K562 (cell line): ENCODE measurements around the gene PODXL2. TPM values are rescaled to one million over a fixed set of nuclear protein-coding genes. Genes with fewer than 3 reads are reported as not detected.

ENCODE experiments used
- ATAC-seq: fragments of 200-7000 bp; cut with Tn5 transposase; 3 replicates; pipeline ENCODE4 v1.9.1; 2020; ENCODE audit warnings: moderate library complexity
- BruUV-seq: library from RNA; stranded (reverse); fragments of 400-500 nt; replicated peaks from 2 replicates; lab custom pipeline; 2021; lab: Mats Ljungman, UMichigan
- CTCF ChIA-PET: fragments of 300-600 bp; formaldehyde crosslinking; extraction: SDS; loops from one replicate; lab custom pipeline; 2021; ENCODE audit warnings: low intra/inter-chr PET ratio; lab: Yijun Ruan, JAX
- POLR2A ChIA-PET: fragments of 300-600, 350-650 bp; sonication (Branson Sonifier 250); formaldehyde crosslinking; extraction: SDS; loops from one replicate; lab custom pipeline; 2021; ENCODE audit warnings: antibody characterized with exemption, inconsistent platforms; lab: Yijun Ruan, JAX
- DNase-seq, 4 experiments: peaks; one replicate each; pipeline versions ENCODE4 v3.0.0 to v3.0.0-alpha.2; 2011 to 2018; ENCODE audit warnings: low spot score in 3 of 4, mixed read lengths in 3 of 4; ENCODE audit errors: extremely low read depth in 1 of 4
- FAIRE-seq: peaks from 2 replicates; lab custom pipeline; 2011; peaks lifted over from hg19 to GRCh38; lab: Jason Lieb, UNC
- H2AFZ ChIP-seq: 2 replicates; pipeline ENCODE4 v1.6.0; 2011; ENCODE audit warnings: low read depth, low read length, control low read depth, inconsistent platforms
- H3K27ac ChIP-seq: fragments of 200-600 bp; 3 replicates; pipeline ENCODE4 v1.8.0; 2011; ENCODE audit warnings: low read depth, mild to moderate bottlenecking, control low read depth, inconsistent platforms, low read length, moderate library complexity, mixed read lengths; ENCODE audit errors: extremely low read depth
- H3K27me3 ChIP-seq, 2 experiments: fragments of 300-600 bp in 1 of 2; 2 replicates in 1 of 2; 3 replicates in 1 of 2; pipeline versions ENCODE4 v1.6.0 to v1.8.0; 2011; ENCODE audit warnings: inconsistent platforms in 2 of 2, low read length in 2 of 2, mild to moderate bottlenecking in 1 of 2, mixed read lengths in 1 of 2, moderate library complexity in 1 of 2; ENCODE audit not compliant: control insufficient read depth in 2 of 2, insufficient read depth in 2 of 2
- H3K36me3 ChIP-seq: fragments of 300-600 bp; 3 replicates; pipeline ENCODE4 v1.8.0; 2011; ENCODE audit warnings: mild to moderate bottlenecking, low read length, inconsistent platforms; ENCODE audit not compliant: control insufficient read depth, insufficient read depth
- H3K4me1 ChIP-seq, 2 experiments: fragments of 200-600 bp in 1 of 2; replicated peaks in 1 of 2; 2 replicates in 1 of 2; 3 replicates in 1 of 2; pipeline versions ENCODE4 v1.5.1 to v1.8.0; 2011; ENCODE audit warnings: inconsistent platforms in 2 of 2, low read length in 2 of 2, mild to moderate bottlenecking in 1 of 2, mixed read lengths in 1 of 2, moderate library complexity in 1 of 2; ENCODE audit not compliant: control insufficient read depth in 2 of 2, insufficient read depth in 2 of 2
- H3K4me2 ChIP-seq: 2 replicates; pipeline ENCODE4 v1.6.1; 2011; ENCODE audit warnings: low read length, control low read depth, inconsistent platforms, mixed read lengths; ENCODE audit not compliant: insufficient read depth
- H3K4me3 ChIP-seq: fragments of 200-600 bp; sonication (generic), shearing (Covaris generic); 2 replicates; pipeline ENCODE4 v1.5.1; 2016; ENCODE audit warnings: control low read depth, inconsistent platforms
- H3K79me2 ChIP-seq: fragments of 200-600 bp; 3 replicates; pipeline ENCODE4 v1.8.0; 2011; ENCODE audit warnings: low read length, inconsistent platforms; ENCODE audit not compliant: control insufficient read depth, insufficient read depth
- H3K9ac ChIP-seq, 2 experiments: 2 replicates each; pipeline versions ENCODE4 v1.6.0 to v1.6.1; 2011; ENCODE audit warnings: low read depth in 2 of 2, low read length in 2 of 2, control low read depth in 1 of 2, inconsistent platforms in 1 of 2, mild to moderate bottlenecking in 1 of 2, mixed read lengths in 1 of 2; ENCODE audit not compliant: insufficient read depth in 1 of 2
- H3K9me1 ChIP-seq: one replicate; pipeline ENCODE4 v1.6.0; 2011; ENCODE audit warnings: inconsistent platforms, mild to moderate bottlenecking, low read length, moderate library complexity; ENCODE audit not compliant: control insufficient read depth, insufficient read depth
- H3K9me3 ChIP-seq: replicated peaks from 2 replicates; pipeline ENCODE4 v1.5.1; 2011; ENCODE audit warnings: low read depth, low read length, inconsistent platforms; ENCODE audit not compliant: control insufficient read depth, insufficient read depth
- H4K20me1 ChIP-seq: replicated peaks from 2 replicates; pipeline ENCODE4 v1.6.1; 2011; ENCODE audit warnings: low read length, inconsistent platforms, mixed read lengths; ENCODE audit not compliant: control insufficient read depth, insufficient read depth
- BCL6 ChIP-seq: fragments of 250-450 bp; sonication (Bioruptor Pico); IDR thresholded peaks from 2 replicates; pipeline ENCODE4 v1.4.0; 2020
- KLF6 ChIP-seq: fragments of 250-450 bp; sonication (Bioruptor Pico); IDR thresholded peaks from 2 replicates; pipeline ENCODE4 v1.4.0; 2020; ENCODE audit warnings: mild to moderate bottlenecking, moderate library complexity, borderline replicate concordance
- POLR2G ChIP-seq: fragments of 200-400 bp; formaldehyde crosslinking; IDR thresholded peaks from 2 replicates; pipeline ENCODE4 v1.6.1; 2017; ENCODE audit warnings: low read depth, mild to moderate bottlenecking, antibody characterized with exemption, low read length, moderate library complexity
- RBFOX2 ChIP-seq: fragments of 200-400 bp; formaldehyde crosslinking; IDR thresholded peaks from 2 replicates; pipeline ENCODE4 v1.6.1; 2017; ENCODE audit warnings: low read depth, mild to moderate bottlenecking, low read length, moderate library complexity
- WGBS: fragments of 100-300 bp; shearing (Covaris generic); methylation state at CpG from one replicate; pipeline ENCODE4 v1.1.6; 2016; ENCODE audit warnings: low coverage, mixed read lengths; ENCODE audit not compliant: insufficient coverage; ENCODE audit errors: missing lambda C conversion rate; 5-methylcytosine and 5-hydroxymethylcytosine counted together
- in situ Hi-C: fragments of 300-500 bp; cut with MboI; formaldehyde crosslinking; loops from 4 replicates; pipeline ENCODE4 v1.15.0; 2018; ENCODE audit warnings: inconsistent platforms, mixed read lengths
- intact Hi-C: fragments of 100-400 bp; cut with micrococcal nuclease; formaldehyde crosslinking; loops from 2 replicates; pipeline ENCODE4 v1.14.2; 2022
- polyA plus RNA-seq, 8 experiments: library from polyadenylated mRNA; depleted of rRNA in 4 of 8; stranded (reverse) in 5 of 8; unstranded in 3 of 8; fragments of >200 nt; fragmentation: Nextera tagmentation in 2 of 8; fragmentation: Illumina TruSeq in 1 of 8; extraction: Ambion mirVana in 2 of 8; extraction: Trizol in 1 of 8; gene quantifications; 2 replicates each; pipeline versions ENCODE4 v1.2.1 to v1.2.3, GENCODE V29; 2011 to 2014; ENCODE audit warnings: inconsistent platforms in 1 of 8, missing spikeins in 1 of 8
- total RNA-seq, 7 experiments: library from RNA; depleted of rRNA in 6 of 7; stranded (reverse); fragments of >200 nt in 6 of 7; fragmentation: Illumina TruSeq in 2 of 7; extraction: Trizol in 2 of 7; gene quantifications; 2 replicates each; pipeline versions ENCODE4 v1.2.1 to v1.2.3, GENCODE V29; 2011 to 2021; ENCODE audit warnings: low replicate concordance in 1 of 7

The PODXL2 gene
- total and polyA plus RNA-seq, 9 of the 15 experiments (the other 6 are each of a cell fraction or from before 2014, with no cell fraction given): 0.03 to 52.5 (median 21.9) TPM

- Histone ChIP-seq H2AFZ (no peak overlapping the region), H3K4me3 (no peak overlapping the region), H4K20me1 (no peaks in the 10 kb centered on the region; the same call in none of the 2 replicates), H3K9me1 (no peaks in the 10 kb centered on the region), H3K36me3 (peaks cover 97% of the 10 kb centered on the region; the same call in 2 of the 3 replicates), H3K79me2 (no peaks in the 10 kb centered on the region; the same call in 2 of the 3 replicates), H3K4me1 (no peaks in the 10 kb centered on the region), H3K27ac (no peak overlapping the region), H3K9me3 (no peaks in the 10 kb centered on the region), H3K9ac (peak overlapping the region in 1 of 2 experiments; percentile 58; a peak in 1 of 4 replicates), H3K27me3 (no peaks in the 10 kb centered on the region), H3K4me2 (no peak overlapping the region)
- no TSS peak for BruUV-seq
- 95% methylated on average over 20 of the region's 26 CpGs for WGBS
- FAIRE-seq: no peak
- in situ Hi-C loops: no loop called here
- no peak for ATAC-seq
- ChIA-PET CTCF (no interaction called here), POLR2A (no interaction called here)
- DNase-seq: no peak
- TF ChIP-seq RBFOX2 (0 out of 2 replicates have a peak, but pooled peaks have one; percentile 17), BCL6 (CRISPR knock-in tag) (no peak)
- intact Hi-C loops: no loop called here
Observed at GRCh38 chr3:127616836-127617605, 12.0 kb upstream of the PODXL2 start.

GRCh38 chr3:127618891-127619290 lies 10.1 kb upstream of the PODXL2 start:
- in situ Hi-C loops: no loop called here
- no peak for FAIRE-seq
- WGBS: 87% methylated on average over 5 of the region's 11 CpGs

More at GRCh38 chr3:127618891-127619290, 10.1 kb upstream of the PODXL2 start:
- no peaks in the 10 kb centered on the region for H3K9me3 ChIP-seq
- H2AFZ ChIP-seq: no peak overlapping the region
- DNase-seq (no peak), ATAC-seq (no peak)
- intact Hi-C loops: no loop called here
- no peaks in the 10 kb centered on the region; the same call in none of the 2 replicates for H4K20me1 ChIP-seq
- no peak overlapping the region for H3K4me3 ChIP-seq
- no peak overlapping the region for H3K27ac ChIP-seq
- H3K9ac ChIP-seq: no peak overlapping the region
- no peaks in the 10 kb centered on the region for H3K27me3 ChIP-seq
- no peaks in the 10 kb centered on the region for H3K79me2 ChIP-seq
- BruUV-seq: no TSS peak
- no peak overlapping the region for H3K4me2 ChIP-seq
- TF ChIP-seq POLR2G (peak; percentile 48; the same call in 1 of the 2 replicates), KLF6 (no peak)
- H3K36me3 ChIP-seq: peaks cover 83% of the 10 kb centered on the region; the same call in 2 of the 3 replicates
- POLR2A ChIA-PET: no interaction called here
- H3K9me1 ChIP-seq: no peaks in the 10 kb centered on the region
- H3K4me1 ChIP-seq: no peaks in the 10 kb centered on the region
- CTCF ChIA-PET: no interaction called here
